H1 (cell line): ENCODE measurements around the gene USP16. TPM values are rescaled to one million over a fixed set of nuclear protein-coding genes. Genes with fewer than 3 reads are reported as not detected.

Source experiments
- CTCF ChIA-PET: fragments of 300-600 bp; sonication (Branson Sonifier 250); formaldehyde crosslinking; loops from one replicate; lab custom pipeline; 2021; ENCODE audit not compliant: partially characterized antibody; lab: Charles Lee
- POLR2A ChIA-PET: fragments of 300-600 bp; sonication (Branson Sonifier 250); formaldehyde crosslinking; loops from one replicate; lab custom pipeline; 2021; ENCODE audit warnings: inconsistent platforms; ENCODE audit not compliant: partially characterized antibody; lab: Charles Lee
- DNase-seq, 2 experiments: peaks; one replicate each; pipeline versions ENCODE4 v3.0.0 to v3.0.0-alpha.2; 2010 to 2022; ENCODE audit warnings: low spot score in 2 of 2, low read depth in 1 of 2, mixed read lengths in 1 of 2
- FAIRE-seq: peaks from 2 replicates; lab custom pipeline; 2011; peaks lifted over from hg19 to GRCh38; lab: Jason Lieb, UNC
- H2AFZ ChIP-seq: 2 replicates; pipeline ENCODE4 v1.8.1; 2012; ENCODE audit warnings: low read length, inconsistent platforms
- H2AK5ac ChIP-seq: 2 replicates; pipeline ENCODE4 v1.6.1; 2013; ENCODE audit warnings: low read depth, low read length
- H2BK120ac ChIP-seq: replicated peaks from 2 replicates; pipeline ENCODE3; 2013; ENCODE audit warnings: low read depth, low read length, inconsistent platforms
- H2BK12ac ChIP-seq: 2 replicates; pipeline ENCODE4 v1.6.1; 2013; ENCODE audit warnings: low read depth, low read length
- H2BK15ac ChIP-seq: 2 replicates; pipeline ENCODE4 v1.6.1; 2013; ENCODE audit warnings: low read length
- H2BK20ac ChIP-seq: 2 replicates; pipeline ENCODE4 v1.6.1; 2013; ENCODE audit warnings: low read length
- H2BK5ac ChIP-seq: 2 replicates; pipeline ENCODE4 v1.6.1; 2013; ENCODE audit warnings: low read depth, low read length
- H3K14ac ChIP-seq: 2 replicates; pipeline ENCODE4 v1.6.1; 2013; ENCODE audit warnings: inconsistent platforms; ENCODE audit not compliant: insufficient read length
- H3K18ac ChIP-seq: 2 replicates; pipeline ENCODE4 v1.6.1; 2013; ENCODE audit warnings: low read length; ENCODE audit errors: extremely low read depth
- H3K23ac ChIP-seq: 2 replicates; pipeline ENCODE4 v1.6.1; 2013; ENCODE audit warnings: inconsistent platforms; ENCODE audit not compliant: insufficient read length
- H3K23me2 ChIP-seq: 2 replicates; pipeline ENCODE4 v1.6.1; 2013; ENCODE audit warnings: low read depth, low read length
- H3K27ac ChIP-seq: 2 replicates; pipeline ENCODE4 v1.6.1; 2011; ENCODE audit warnings: low read depth, low read length, inconsistent platforms
- H3K27me3 ChIP-seq, 4 experiments: replicated peaks in 1 of 4; 1 replicate in 1 of 4; 2 replicates in 3 of 4; pipeline versions ENCODE4 v1.6.1 to v1.8.1; 2011 to 2013; ENCODE audit warnings: low read length in 3 of 4, mild to moderate bottlenecking in 3 of 4, inconsistent platforms in 2 of 4, mixed read lengths in 2 of 4, moderate library complexity in 1 of 4; ENCODE audit not compliant: control insufficient read depth in 3 of 4, insufficient read depth in 3 of 4; ENCODE audit errors: extremely low read depth in 1 of 4
- H3K36me3 ChIP-seq, 4 experiments: 2 replicates each; pipeline versions ENCODE4 v1.6.1 to v1.8.1; 2011 to 2013; ENCODE audit warnings: mild to moderate bottlenecking in 4 of 4, low read length in 3 of 4, moderate library complexity in 2 of 4, control low read depth in 1 of 4, inconsistent platforms in 1 of 4; ENCODE audit not compliant: insufficient read depth in 4 of 4, control insufficient read depth in 2 of 4
- H3K4ac ChIP-seq: replicated peaks from 2 replicates; pipeline ENCODE3; 2013; ENCODE audit warnings: low read length, low read depth, mixed read lengths, inconsistent platforms; ENCODE audit not compliant: insufficient read length
- H3K4me1 ChIP-seq, 4 experiments: replicated peaks in 1 of 4; 1 replicate in 1 of 4; 2 replicates in 3 of 4; pipeline versions ENCODE4 v1.6.1 to v1.8.1; 2011 to 2013; ENCODE audit warnings: low read length in 3 of 4, inconsistent platforms in 2 of 4, mixed read lengths in 1 of 4; ENCODE audit not compliant: insufficient read depth in 4 of 4, control insufficient read depth in 3 of 4
- H3K4me2 ChIP-seq, 2 experiments: 2 replicates each; pipeline versions ENCODE4 v1.6.1 to v1.8.1; 2011 to 2013; ENCODE audit warnings: low read depth in 2 of 2, low read length in 2 of 2, control low read depth in 1 of 2, inconsistent platforms in 1 of 2, mild to moderate bottlenecking in 1 of 2; ENCODE audit not compliant: insufficient read depth in 1 of 2
- H3K4me3 ChIP-seq, 4 experiments: fragments of 200-600, 300-600 bp in 1 of 4; sonication (generic), shearing (Covaris generic), sonication (Bioruptor Twin) in 1 of 4; 2 replicates each; pipeline versions ENCODE4 v1.5.1 to v1.8.1; 2011 to 2016; ENCODE audit warnings: low read length in 4 of 4, low read depth in 3 of 4, control low read depth in 2 of 4, inconsistent platforms in 2 of 4, mild to moderate bottlenecking in 2 of 4, mixed read lengths in 1 of 4, moderate library complexity in 1 of 4; ENCODE audit not compliant: insufficient read depth in 2 of 4; ENCODE audit errors: extremely low read depth in 1 of 4
- H3K56ac ChIP-seq: replicated peaks from 2 replicates; pipeline ENCODE3; 2013; ENCODE audit warnings: low read depth, mild to moderate bottlenecking, mixed read lengths, low read length, inconsistent platforms; ENCODE audit not compliant: insufficient read length
- H3K79me1 ChIP-seq: 2 replicates; pipeline ENCODE4 v1.6.1; 2013; ENCODE audit warnings: low read depth, low read length, control low read depth
- H3K79me2 ChIP-seq, 2 experiments: 2 replicates each; pipeline versions ENCODE4 v1.6.1 to v1.8.1; 2012 to 2013; ENCODE audit warnings: low read length in 2 of 2, mild to moderate bottlenecking in 2 of 2, inconsistent platforms in 1 of 2; ENCODE audit not compliant: insufficient read depth in 2 of 2, control insufficient read depth in 1 of 2
- H3K9ac ChIP-seq, 4 experiments: replicated peaks in 1 of 4; 1 replicate in 1 of 4; 2 replicates in 3 of 4; pipeline versions ENCODE4 v1.6.1 to v1.8.1; 2011 to 2013; ENCODE audit warnings: low read depth in 3 of 4, low read length in 3 of 4, control low read depth in 2 of 4, mild to moderate bottlenecking in 2 of 4, moderate library complexity in 2 of 4, inconsistent platforms in 1 of 4; ENCODE audit errors: extremely low read depth in 1 of 4
- H3K9me3 ChIP-seq, 2 experiments: 2 replicates each; pipeline versions ENCODE4 v1.6.1 to v1.8.1; 2012 to 2013; ENCODE audit warnings: mild to moderate bottlenecking in 2 of 2, moderate library complexity in 2 of 2, control low read depth in 1 of 2, inconsistent platforms in 1 of 2, low read depth in 1 of 2, low read length in 1 of 2, mixed read lengths in 1 of 2; ENCODE audit not compliant: insufficient read depth in 2 of 2
- H4K20me1 ChIP-seq, 2 experiments: replicated peaks in 1 of 2; 2 replicates each; pipeline versions ENCODE3 to v1.8.1; 2011 to 2013; ENCODE audit warnings: inconsistent platforms in 2 of 2, low read length in 2 of 2, mild to moderate bottlenecking in 1 of 2; ENCODE audit not compliant: insufficient read depth in 2 of 2, control insufficient read depth in 1 of 2
- H4K5ac ChIP-seq: 2 replicates; pipeline ENCODE4 v1.6.1; 2013; ENCODE audit warnings: low read length, low read depth, mixed read lengths, inconsistent platforms; ENCODE audit not compliant: insufficient read length
- H4K8ac ChIP-seq: 2 replicates; pipeline ENCODE4 v1.8.0; 2013; ENCODE audit warnings: mild to moderate bottlenecking, moderate library complexity, low read length, inconsistent platforms; ENCODE audit not compliant: insufficient read depth; ENCODE audit errors: extremely low read depth
- H4K91ac ChIP-seq: replicated peaks from 2 replicates; pipeline ENCODE3; 2013; ENCODE audit warnings: low read length, mixed read lengths, inconsistent platforms; ENCODE audit not compliant: insufficient read length
- GTF2F1 ChIP-seq: IDR thresholded peaks from 2 replicates; pipeline ENCODE4 v1.6.1; 2012; ENCODE audit warnings: low read depth, low read length, improper control_type of control experiment, borderline replicate concordance
- HDAC2 ChIP-seq, 2 experiments: fragments of 300-600 bp in 1 of 2; sonication (generic) in 1 of 2; IDR thresholded peaks; 2 replicates each; pipeline ENCODE4 v1.6.1; 2011 to 2012; ENCODE audit warnings: low read depth in 2 of 2, low read length in 2 of 2, mild to moderate bottlenecking in 2 of 2, moderate library complexity in 2 of 2, borderline replicate concordance in 1 of 2, inconsistent platforms in 1 of 2
- NRF1 ChIP-seq: IDR thresholded peaks from 2 replicates; pipeline ENCODE4 v1.6.1; 2011; ENCODE audit warnings: mild to moderate bottlenecking, low read depth, low read length, improper control_type of control experiment
- POLR2A ChIP-seq, 2 experiments: IDR thresholded peaks; 1 replicate in 1 of 2; 2 replicates in 1 of 2; pipeline ENCODE4 v1.6.1; 2011; ENCODE audit warnings: low read depth in 2 of 2, low read length in 2 of 2, mild to moderate bottlenecking in 2 of 2; ENCODE audit errors: control extremely low read depth in 1 of 2
- POLR2AphosphoS5 ChIP-seq: IDR thresholded peaks from 2 replicates; pipeline ENCODE4 v1.6.1; 2011; ENCODE audit warnings: low read depth, low read length
- RFX5 ChIP-seq: IDR thresholded peaks from 2 replicates; pipeline ENCODE4 v1.6.1; 2011; ENCODE audit warnings: low read depth, low read length, improper control_type of control experiment, borderline replicate concordance
- RNF2 ChIP-seq: fragments of 200-900, 300-1000 bp; sonication (generic); IDR thresholded peaks from 2 replicates; pipeline ENCODE4 v1.7.1; 2016; ENCODE audit warnings: borderline replicate concordance, low read depth, mild to moderate bottlenecking, antibody characterized with exemption, low read length; ENCODE audit not compliant: poor library complexity, severe bottlenecking; ENCODE audit errors: missing control alignments
- SAP30 ChIP-seq: fragments of 300-600 bp; sonication (generic); IDR thresholded peaks from 2 replicates; pipeline ENCODE4 v1.7.1; 2012; ENCODE audit warnings: low read length, moderate library complexity, mild to moderate bottlenecking, inconsistent platforms; ENCODE audit not compliant: insufficient read depth, insufficient replicate concordance
- SRF ChIP-seq: IDR thresholded peaks from 2 replicates; pipeline ENCODE4 v1.6.1; 2011; ENCODE audit warnings: mild to moderate bottlenecking, low read depth, low read length, moderate library complexity
- ZNF274 ChIP-seq: IDR thresholded peaks from 2 replicates; pipeline ENCODE4 v1.7.0; 2012; ENCODE audit warnings: low read length, borderline replicate concordance; ENCODE audit errors: extremely low read depth
- WGBS, 2 experiments: shearing (Covaris generic) in 1 of 2; methylation state at CpG; one replicate each; pipeline versions ENCODE4 v1.1.6 to v1.1.7; 2013 to 2015; ENCODE audit warnings: low lambda C conversion rate in 2 of 2, mixed read lengths in 2 of 2, inconsistent platforms in 1 of 2, low coverage in 1 of 2, missing lambda C conversion rate in 1 of 2; ENCODE audit not compliant: insufficient replicate concordance in 2 of 2, insufficient coverage in 1 of 2, insufficient read length in 1 of 2; ENCODE audit errors: extremely low coverage in 1 of 2, missing lambda C conversion rate in 1 of 2; 5-methylcytosine and 5-hydroxymethylcytosine counted together
- polyA plus RNA-seq, 7 experiments: library from polyadenylated mRNA; depleted of rRNA in 3 of 7; stranded (reverse) in 5 of 7; unstranded in 2 of 7; fragments of >200 nt in 5 of 7; fragments of 200-250 nt in 2 of 7; gene quantifications; 1 replicate in 5 of 7; 2 replicates in 1 of 7; 4 replicates in 1 of 7; pipeline versions ENCODE4 v1.2.1 to v1.2.3, GENCODE V29; 2011 to 2013; ENCODE audit warnings: missing spikeins in 2 of 7, mixed read lengths in 2 of 7
- total RNA-seq: library from RNA; stranded (reverse); fragmentation: NEBNext Ultra II Directional; extraction: Animal tissue kit (Norgen Biotek cat#: 25700); gene quantifications from 2 replicates; pipeline ENCODE4 v1.2.1, GENCODE V29; 2021
- TF ChIP-seq, protein P1 (sequence below), 3 experiments: IDR thresholded peaks; 1 replicate in 2 of 3; 2 replicates in 1 of 3; pipeline versions ENCODE4 v1.5.1 to v1.6.1; 2011; ENCODE audit warnings: low read length in 3 of 3, mild to moderate bottlenecking in 3 of 3, inconsistent platforms in 2 of 3, low read depth in 1 of 3, moderate library complexity in 1 of 3; ENCODE audit not compliant: insufficient read depth in 1 of 3; ENCODE audit errors: control extremely low read depth in 1 of 3

Gene USP16
- total and polyA plus RNA-seq, 2 of the 8 experiments (the other 6 are each of a cell fraction or from before 2014, with no cell fraction given) = 3.4 to 19.1 TPM

DNA sequence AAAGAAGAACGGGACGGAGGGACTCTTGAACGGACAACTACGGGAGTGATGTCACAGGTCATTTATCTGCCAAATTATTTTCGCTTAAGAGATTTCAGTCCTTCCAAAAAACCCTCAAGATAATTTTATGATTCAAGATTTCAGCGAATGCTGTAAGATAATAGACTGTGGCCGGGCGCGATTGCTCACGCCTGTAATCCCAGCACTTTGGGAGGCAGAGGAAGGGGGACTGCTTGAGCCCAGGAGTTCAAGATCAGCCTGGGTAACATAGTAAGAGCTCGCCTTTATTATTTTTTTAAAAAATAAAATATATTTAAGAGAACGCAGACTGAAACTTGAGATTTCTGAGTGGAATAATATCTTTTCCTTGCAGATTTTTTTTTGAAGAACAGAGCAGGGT, 5.9 kb upstream of the USP16 start:
- H3K27me3 ChIP-seq = no peaks in the 10 kb centered on the region
- 78% methylated on average over 12 of the region's 12 CpGs; no CpG with 5 or more reads in 1 of the 2 experiments for WGBS, 2 experiments
- no peak overlapping the region for H3K18ac ChIP-seq
- H3K4ac ChIP-seq = no peak overlapping the region
- peak overlapping the region in 1 of 2 experiments; percentile 50; a peak in 2 of 4 replicates for H3K4me2 ChIP-seq
- peak overlapping the region in 2 of 4 experiments; percentile 78 to 87; a peak in 2 of 7 replicates for H3K9ac ChIP-seq
- H3K23ac ChIP-seq = no peak overlapping the region
- no peak overlapping the region for H3K27ac ChIP-seq
- CTCF ChIA-PET = no interaction called here
- H3K4me3 ChIP-seq = peak overlapping the region; percentile 34 to 69 (median 44); a peak in 7 of 8 replicates
- no peak overlapping the region for H2BK5ac ChIP-seq
- no peak overlapping the region for H2BK120ac ChIP-seq
- H2BK20ac ChIP-seq = no peak overlapping the region
- H4K8ac ChIP-seq = no peak overlapping the region; the same call in 1 of the 2 replicates
- H3K36me3 ChIP-seq = no peaks in the 10 kb centered on the region
- H3K79me2 ChIP-seq = no peaks in the 10 kb centered on the region
- no peaks in the 10 kb centered on the region for H3K23me2 ChIP-seq
- H4K91ac ChIP-seq = no peak overlapping the region
- H3K4me1 ChIP-seq = no peaks in the 10 kb centered on the region
- H3K79me1 ChIP-seq = no peaks in the 10 kb centered on the region; the same call in 1 of the 2 replicates
- no peak overlapping the region for H3K56ac ChIP-seq
- no peak overlapping the region for H2AK5ac ChIP-seq
- no peak overlapping the region for H4K5ac ChIP-seq
- no peak overlapping the region for H3K14ac ChIP-seq
- no peak overlapping the region for H2AFZ ChIP-seq
- H2BK12ac ChIP-seq = no peak overlapping the region
- no peaks in the 10 kb centered on the region for H3K9me3 ChIP-seq
- DNase-seq (no peak), FAIRE-seq (no peak)
- POLR2A ChIA-PET = interaction anchor here (1.9 kb wide), 1 partner anchor 16 kb away, joined by 5 read pairs; no protein-coding TSS in a partner anchor
- H4K20me1 ChIP-seq = peaks cover 0 to 1% of the 10 kb centered on the region in 2 experiments
- H2BK15ac ChIP-seq = no peak overlapping the region
- TF ChIP-seq POLR2A (IDR thresholded peaks at IDR 0.05; ENCODE audit: control extremely low read depth in 1 of 2, low read depth in 2 of 2, low read length in 2 of 2) (no peak), RFX5 (no peak), ZNF274 (no peak), SAP30 (no peak), RNF2 (no peak), HDAC2 (IDR thresholded peaks at IDR 0.05; ENCODE audit: borderline replicate concordance in 1 of 2, low read depth in 2 of 2, low read length in 2 of 2) (no peak), GTF2F1 (no peak), SRF (no peak), NRF1 (no peak), POLR2AphosphoS5 (no peak)
- TF ChIP-seq, protein P1, sequence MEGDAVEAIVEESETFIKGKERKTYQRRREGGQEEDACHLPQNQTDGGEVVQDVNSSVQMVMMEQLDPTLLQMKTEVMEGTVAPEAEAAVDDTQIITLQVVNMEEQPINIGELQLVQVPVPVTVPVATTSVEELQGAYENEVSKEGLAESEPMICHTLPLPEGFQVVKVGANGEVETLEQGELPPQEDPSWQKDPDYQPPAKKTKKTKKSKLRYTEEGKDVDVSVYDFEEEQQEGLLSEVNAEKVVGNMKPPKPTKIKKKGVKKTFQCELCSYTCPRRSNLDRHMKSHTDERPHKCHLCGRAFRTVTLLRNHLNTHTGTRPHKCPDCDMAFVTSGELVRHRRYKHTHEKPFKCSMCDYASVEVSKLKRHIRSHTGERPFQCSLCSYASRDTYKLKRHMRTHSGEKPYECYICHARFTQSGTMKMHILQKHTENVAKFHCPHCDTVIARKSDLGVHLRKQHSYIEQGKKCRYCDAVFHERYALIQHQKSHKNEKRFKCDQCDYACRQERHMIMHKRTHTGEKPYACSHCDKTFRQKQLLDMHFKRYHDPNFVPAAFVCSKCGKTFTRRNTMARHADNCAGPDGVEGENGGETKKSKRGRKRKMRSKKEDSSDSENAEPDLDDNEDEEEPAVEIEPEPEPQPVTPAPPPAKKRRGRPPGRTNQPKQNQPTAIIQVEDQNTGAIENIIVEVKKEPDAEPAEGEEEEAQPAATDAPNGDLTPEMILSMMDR (IDR thresholded peaks at IDR 0.05; ENCODE audit: control extremely low read depth in 1 of 3, insufficient read depth in 1 of 3, low read depth in 1 of 3, low read length in 3 of 3) = no peak
